HG03520 (cell line): ENCODE data around the gene CNN1.
"Not testable (repeated sequence)": the region's sequence is repeated elsewhere in the genome, so short reads cannot be mapped to it uniquely, and the experiment has no call there.

Experiments used
- ATAC-seq: cut with Tn5 transposase; IDR thresholded peaks from one replicate; pipeline ENCODE4 v1.9.1; 2021; ENCODE audit warnings: mild to moderate bottlenecking, moderate library complexity; ENCODE audit not compliant: unreplicated experiment

The CNN1 gene

DNA sequence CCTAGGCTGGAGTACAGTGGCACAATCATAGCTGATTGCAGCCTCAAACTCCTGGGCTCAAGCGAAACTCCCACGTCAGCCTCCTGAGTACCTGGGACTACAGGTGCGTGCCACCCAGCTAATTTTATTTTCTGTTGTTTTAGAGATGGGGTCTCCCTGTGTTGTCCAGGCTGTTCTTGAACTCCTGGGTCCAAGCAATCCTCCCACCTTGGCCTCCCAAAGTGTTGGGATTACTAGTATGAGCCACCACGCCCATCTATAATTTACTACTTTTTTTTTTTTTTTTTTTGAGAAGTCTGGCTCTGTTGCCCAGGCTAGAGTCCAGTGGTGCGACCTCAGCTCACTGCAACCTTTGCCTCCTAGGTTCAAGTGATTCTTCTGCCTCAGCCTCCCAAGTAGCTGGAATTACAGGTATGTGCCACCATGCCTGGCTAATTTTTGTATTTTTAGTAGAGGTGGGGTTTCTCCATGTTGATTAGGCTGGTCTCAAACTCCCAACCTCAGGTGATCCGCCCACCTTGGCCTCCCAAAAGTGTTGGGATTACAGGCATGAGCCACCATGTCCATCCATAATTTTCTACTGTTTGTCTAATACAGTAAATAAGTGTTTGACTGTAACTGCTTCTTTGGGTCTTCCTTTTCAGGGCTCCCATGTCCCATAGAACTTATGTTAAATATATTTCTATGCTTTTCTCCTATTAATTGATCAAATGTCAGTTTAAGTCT lies 25.6 kb downstream of the CNN1 start:
- ATAC-seq: not testable (repeated sequence)

DNA sequence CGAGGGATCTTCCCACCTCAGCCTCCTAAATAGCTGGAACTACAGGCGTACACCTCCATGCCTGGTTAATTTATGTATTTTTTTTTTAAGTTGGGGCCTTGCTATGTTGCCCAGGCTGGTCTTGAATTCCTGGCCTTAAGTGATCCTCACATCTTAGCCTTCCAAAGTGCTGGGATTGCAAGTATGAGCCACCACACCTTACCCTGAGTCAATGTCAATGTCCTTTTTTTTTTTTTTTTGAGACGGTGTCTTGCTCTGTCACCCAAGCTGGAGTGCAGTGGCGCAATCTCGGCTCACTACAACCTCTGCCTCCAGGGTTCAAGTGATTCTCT lies 27.0 kb downstream of the CNN1 start:
- ATAC-seq: not testable (repeated sequence)

DNA sequence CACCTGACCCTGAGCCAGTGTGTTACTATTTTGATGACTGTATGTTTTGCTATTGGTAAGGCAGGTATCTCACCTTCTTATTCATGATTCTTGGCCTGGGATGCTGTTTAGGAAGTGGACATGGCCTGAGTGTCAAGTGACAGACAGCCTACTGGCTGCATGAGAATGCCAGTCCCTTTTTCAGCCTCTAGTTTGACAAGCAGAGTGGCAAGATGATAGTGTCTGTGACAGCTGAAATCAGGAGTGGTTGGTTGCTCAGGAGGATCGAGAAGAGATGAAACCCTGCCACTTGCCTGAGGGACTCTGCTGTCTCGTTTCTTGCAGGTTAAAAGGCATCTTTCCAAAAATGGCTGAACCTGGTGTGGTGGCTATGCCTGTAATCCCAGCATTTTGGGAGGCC lies 27.5 kb downstream of the CNN1 start:
- no peak for ATAC-seq

DNA sequence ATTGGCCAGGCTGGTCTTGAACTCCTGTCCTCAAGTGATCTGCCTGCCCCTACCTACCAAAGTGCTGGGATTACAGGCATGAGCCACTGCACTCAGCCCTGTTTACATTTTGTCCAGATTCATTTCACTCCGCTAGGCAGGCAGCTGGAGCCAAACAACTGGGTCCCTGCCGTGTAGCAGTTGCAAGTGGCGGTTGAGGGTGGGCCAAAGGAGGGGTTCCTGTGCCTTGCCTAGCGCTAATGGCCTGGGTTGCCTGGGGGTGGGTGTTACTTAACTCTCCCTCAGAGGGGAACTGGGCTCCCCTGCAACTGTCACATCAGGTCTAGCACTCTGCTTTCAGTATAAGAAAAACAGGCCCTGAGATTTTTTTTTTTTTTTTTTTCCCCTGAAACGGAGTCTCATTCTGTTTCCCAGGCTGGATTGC lies 31.4 kb downstream of the CNN1 start:
- no peak for ATAC-seq

DNA sequence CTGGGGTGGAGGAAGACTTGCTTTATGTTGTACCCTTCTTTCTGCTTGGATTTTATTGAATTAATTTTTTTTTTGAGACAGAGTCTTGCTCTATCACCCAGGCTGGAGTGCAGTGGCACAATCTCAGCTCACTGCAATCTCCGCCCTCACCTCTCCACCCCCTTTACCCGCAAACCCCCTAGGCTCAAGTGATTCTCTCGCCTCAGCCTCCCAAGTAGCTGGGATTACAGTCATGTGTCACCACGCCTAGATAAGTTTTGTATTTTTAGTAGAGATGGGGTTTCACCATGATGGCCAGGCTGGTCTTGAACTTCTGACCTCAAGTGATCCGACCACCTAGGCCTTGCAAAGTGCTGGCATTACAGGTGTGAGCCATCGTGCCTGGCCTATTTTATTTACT lies 34.7 kb downstream of the CNN1 start:
- ATAC-seq: not testable (repeated sequence)

DNA sequence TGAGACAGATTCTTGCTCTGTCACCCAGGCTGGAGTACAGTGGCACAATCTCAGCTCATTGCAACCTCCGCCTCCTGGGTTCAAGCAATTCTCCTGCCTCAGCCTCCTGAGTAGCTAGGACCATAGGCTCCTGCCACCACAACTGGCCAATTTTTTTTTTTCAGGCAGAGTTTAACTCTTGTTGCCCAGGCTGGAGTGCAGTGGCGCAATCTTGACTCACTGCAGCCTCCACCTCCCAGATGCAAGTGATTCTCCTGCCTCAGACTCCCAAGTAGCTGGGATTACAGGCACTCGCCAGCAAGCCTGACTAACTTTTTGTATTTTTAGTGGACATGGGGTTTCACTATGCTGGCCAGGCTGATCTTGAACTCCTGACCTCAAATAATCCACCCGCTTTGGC lies 35.1 kb downstream of the CNN1 start:
- ATAC-seq: not testable (repeated sequence)

DNA sequence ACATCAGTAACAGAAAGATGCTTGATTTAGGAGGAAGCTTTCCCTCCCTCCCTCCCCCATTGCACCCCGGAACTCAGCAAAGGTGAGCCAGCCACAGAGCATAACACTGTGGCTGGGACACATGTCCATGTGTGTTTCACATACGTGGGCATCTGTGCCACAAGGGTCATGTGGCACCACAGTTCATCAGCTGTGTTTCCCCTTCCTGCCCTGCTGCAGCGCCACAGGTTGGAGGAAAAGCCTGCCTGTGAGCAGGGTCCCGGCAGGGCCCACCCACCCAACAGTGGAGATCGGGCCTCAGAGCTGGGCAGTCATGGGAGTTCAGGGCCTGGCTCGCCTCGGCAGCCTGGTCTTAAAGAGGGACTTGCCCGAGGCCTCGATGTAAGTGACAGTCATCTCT lies 36.0 kb downstream of the CNN1 start:
- ATAC-seq: no peak

DNA sequence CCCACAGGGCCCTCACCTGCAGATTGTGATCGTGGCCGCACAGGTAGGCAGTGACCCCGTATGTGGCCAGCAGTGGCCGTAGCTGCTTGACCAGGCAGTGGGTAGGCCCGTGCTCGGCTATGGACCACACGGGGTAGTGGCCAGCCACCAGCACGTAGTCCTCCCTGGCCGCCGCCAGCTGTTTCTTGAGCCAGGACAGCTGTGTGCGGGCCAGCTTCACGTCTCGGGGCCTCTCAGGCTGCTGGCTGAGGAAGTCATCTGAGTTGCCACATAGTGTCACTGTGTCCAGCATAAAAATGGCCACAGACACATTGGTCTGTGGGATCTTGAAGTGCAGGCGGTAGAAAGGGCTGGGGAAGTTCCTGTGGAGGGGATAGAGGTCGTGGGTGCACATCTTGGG lies 37.6 kb downstream of the CNN1 start:
- ATAC-seq: no peak

DNA sequence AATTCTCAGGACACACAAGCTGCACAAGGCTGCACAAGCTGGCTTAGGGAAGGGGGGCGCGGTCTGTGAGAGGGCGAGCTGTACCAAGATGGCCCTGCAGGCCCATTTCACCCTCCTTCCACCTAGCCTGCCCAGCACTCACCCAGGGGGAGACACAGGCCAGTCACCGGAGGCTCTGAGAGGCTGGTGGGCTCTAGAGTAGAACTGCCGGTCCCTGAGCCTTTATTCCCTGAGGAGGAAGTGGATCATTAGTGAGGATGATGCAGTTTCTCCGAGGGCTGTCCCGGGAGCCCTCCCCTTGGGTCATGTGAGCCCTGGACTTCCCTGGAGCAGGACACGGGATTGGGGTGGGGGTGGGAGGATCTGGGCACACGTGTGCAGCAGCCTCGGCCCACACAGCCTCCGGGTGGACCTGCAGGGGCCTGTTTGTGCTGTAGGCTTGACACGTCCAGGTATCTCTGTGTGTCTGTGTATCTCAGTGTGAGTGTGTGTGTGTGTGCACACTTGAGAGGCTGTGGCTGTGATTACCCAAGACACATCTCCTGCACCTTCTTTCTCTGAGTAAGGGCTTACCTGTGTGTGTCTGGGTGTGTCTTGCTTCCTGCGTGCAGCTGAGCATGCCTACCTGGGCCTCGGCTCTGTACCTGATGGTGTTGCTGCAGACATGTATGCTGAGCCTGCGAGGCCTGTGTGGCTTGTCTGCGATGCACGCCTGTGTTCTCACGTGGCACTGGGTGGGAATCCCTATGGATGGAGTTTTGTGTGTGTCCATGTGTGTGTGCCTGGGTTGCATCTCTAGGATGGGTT lies 39.0 kb downstream of the CNN1 start, which contains the start of gene ACP5:
ACP5 (minus strand) TSS at position 195 of the 807 bp plus-strand sequence. CDS start 328 bp downstream, outside the sequence.
- no peak for ATAC-seq

DNA sequence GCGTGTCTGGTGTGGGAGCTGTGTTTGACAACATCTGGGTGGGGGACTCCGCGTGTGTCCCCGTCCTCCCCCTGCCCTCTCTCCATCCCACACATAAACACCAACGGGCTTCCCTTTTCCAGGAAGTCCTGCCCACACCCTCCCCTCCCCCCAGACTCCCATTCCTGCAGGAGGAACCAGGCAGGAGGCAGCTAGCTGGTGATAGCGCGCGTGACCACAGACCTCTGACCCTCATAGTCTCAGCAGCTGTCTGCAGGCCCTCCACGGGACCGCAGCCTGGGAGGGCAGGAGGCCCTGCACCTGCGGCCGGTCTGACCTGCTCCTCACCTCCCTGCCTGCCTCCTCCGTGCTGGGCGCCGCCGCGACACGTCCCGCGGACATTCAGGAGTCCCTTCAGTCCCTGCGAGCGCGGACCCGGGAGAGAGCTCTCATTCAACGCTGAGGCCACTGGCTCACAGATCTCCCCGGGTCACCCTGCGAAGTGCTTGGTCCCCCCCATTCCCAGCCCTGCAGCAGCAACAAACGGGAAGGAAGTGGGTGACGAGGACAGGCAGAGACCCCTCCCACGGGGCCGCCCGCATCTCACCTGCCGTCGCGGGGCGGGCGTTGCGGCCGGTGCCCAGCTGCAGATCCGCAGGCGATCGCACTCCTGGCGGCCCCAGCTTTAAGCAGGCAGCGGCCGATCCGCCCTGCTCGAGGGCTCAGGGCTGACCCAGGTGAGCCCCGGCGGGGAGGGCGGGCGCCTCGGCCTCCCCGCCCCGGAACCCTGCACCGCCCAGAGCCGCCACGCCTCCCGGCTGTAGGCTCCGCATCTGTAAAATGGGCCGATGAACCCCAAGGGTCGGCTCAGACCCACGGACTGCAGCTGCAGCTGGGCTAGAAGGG lies 39.8 kb downstream of the CNN1 start:
- no peak for ATAC-seq

DNA sequence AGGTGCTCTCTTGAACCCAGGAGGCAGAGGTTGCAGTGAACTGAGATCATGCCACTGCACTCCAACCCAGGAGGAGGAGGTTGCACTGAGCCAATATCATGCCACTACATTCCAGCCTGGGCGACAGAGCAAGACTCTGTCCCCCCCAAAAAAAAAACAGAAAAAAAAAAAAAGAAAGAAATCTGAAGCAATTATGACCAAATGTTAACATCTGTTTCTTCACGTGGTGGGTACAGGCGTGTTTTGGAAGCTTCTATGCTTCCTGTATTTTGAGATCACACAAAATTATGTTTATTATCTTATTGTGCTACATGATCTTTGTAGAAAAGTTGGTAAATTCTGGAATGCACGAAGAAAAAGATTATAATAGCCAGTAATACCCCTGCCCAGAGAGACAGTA lies 41.5 kb downstream of the CNN1 start:
- ATAC-seq: no peak

DNA sequence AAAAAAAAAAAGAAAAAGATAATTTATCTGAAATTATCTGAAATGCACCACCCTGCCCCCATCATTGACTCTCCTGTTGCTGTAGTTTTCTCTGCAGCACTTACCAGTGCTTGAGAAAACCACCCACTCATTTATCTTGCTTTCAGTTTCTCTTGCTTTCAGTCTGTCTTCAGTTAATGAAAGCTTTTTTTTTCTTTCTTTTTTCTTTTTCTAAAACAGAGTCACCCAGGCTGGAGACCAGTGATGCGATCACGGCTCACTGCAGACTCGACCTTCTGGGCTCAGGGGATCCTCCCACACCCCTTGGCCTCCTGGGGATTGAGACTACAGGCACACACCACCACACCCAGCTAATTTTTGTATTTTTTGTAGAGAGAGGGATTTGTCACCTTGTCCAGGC lies 43.1 kb downstream of the CNN1 start:
- ATAC-seq: peak; percentile 65

DNA sequence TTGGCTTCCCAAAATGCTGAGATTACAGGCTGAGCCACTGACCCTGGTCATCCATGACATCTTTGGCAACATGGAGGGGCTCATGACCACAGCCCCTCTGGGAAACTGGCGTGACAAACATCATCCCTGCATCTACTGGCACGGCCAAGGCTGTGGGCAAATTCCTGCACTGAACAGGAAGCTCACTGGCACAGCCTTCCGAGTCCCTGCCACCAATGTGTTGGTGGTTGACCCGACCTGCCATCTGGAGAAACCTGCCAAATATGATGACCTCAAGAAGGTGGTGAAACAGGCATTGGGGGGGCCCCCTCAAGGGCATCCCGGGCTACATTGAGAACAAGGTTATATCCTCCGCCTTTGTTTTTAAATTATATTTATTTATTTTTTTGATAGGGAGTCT lies 47.7 kb downstream of the CNN1 start:
- ATAC-seq: no peak

DNA sequence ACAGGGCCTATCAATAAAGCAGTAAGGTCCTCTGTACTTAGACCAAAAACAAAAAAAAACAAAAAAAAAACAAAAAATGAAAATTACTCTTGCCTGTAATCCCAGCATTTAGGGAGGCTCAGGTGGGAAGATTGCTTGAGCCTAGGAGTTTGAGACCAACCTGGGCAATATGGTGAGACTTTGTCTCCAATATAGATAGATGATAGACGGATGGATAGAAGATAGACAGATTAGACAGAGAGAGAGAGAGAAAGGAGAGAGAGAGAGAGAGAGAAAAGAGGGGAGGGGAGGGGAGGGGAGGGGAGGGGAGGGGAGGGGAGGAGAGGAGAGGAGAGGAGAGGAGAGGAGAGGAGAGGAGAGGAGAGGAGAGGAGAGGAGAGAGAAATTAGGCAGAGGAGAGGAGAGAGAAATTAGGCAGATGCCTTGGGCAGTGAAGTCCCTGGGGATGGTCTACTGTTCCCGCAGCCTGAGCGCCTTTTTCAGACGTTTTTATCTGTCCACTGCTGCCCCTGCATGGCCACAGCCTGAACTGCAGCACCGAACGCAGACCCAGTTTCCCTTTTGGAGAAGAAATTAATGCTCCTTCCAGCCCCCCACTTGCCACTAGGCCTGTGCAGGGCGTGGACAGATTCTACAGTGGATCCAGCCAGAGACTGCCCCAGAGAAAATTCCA lies 48.8 kb downstream of the CNN1 start:
- no peak for ATAC-seq

DNA sequence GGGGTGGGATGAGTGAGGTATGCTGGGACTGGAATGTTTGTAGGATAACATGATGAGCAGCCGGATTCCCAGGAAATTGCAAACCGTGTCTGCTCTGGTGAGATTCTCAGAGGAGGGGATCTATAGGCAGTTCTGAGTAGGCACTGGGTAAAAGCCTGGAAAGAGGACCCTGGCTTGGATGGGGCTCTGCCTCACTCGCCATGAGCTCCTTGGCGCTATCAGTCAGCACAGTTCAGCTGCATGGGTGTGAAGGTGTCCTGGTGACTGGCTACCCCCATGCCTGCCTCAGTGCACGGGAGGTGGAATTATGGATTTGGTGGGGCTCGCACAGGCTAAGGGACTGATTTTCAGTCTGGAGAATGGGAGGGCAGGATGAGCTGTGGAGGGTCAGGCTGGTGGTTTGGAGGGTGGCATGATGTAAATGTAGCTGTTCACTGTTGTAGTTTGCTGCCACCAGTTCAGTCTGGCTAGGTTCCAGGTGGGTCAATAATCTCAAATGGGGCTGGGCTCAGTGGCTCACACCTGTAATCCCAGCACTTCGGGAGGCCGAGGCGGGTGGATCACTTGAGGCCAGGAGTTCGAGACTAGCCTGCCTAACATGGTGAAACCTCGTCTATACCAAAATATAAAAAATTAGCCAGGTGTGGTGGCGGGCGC lies 49.5 kb downstream of the CNN1 start:
- ATAC-seq: no peak

DNA sequence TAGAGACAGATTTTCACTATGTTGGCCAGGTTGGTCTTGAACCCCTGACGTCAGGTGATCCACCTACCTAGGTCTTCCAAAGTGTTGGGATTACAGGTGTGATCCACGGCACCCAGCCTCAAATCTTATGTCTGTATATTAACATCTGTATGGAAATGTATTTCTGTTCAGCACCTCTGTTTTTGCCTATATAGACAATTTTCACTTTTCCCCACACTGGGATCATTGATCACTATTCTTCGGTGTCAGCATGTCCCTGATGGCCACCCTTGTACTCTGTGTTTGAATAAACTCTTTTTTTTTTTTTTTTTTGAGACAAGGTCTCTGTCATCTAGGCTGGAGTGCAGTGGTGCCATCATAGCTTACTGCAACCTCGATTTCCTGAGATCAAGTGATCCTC lies 55.4 kb downstream of the CNN1 start:
- no peak for ATAC-seq

DNA sequence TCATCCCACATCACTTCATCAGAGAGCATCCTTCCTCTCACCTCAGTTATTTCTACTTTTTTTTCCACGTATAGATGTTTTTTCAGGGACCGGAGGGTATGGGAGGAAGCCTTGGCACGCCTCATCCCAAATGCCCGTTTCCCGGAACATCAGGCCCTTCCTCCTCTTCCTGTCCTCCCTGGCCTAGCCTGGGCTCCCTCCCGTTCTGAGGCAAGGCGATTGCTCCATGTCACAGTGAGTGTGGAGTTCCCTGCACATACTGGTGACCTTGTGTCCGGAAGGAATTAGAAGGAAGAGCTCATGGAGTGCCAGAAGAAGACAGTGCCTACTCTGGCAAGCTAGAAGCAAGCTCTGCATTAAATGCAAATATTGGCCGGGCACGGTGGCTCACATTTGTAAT lies 57.5 kb downstream of the CNN1 start:
- ATAC-seq: no peak

DNA sequence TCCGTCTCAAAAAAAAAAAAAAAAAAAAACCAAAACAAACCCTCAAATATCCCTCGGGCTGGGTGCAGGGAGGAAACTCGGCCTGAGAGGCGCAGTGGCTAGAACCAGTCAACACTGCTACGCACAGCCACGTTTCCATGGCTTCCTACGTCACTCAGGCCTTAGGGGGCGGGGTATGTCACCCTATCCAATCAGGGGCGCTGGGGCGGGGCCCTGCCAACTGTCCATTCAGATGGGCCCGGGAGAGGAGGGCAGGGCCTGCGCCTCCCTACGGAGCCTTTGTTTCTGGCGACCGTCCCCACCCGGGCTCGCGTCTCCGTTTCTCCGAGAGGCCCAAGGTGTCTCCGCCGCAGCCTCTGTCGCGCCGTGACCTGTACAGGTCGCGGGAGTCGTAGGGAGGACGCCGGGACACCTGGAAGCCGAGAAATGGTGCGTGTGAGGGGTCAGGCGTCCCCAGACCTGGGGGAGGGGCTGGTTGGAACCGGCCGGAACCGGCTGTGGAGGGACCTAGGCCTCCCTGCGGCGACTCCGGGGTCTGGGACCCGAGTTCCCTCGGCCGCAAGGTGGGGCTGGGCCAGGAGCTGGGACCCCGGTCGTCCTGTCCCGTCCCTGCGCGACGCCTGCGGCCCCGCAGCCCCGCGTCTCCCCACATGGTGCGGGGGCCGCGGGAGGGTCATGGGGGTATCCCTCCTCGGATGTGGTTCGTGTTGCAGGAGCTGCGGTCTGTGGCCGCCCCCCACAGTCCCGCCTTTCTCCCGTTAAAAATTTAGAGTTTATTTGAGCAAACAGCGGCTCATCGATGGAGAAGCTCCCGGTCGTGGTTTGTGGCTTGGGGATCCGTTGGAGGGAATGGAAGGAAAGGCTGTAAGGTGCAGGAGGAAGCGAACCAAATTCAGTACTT lies 58.8 kb downstream of the CNN1 start, which contains the start of gene ZNF627:
ZNF627 (plus strand) TSS at position 282 of the 901 bp plus-strand sequence; CDS start at position 427, 145 bp downstream.
- ATAC-seq: peak; percentile 95

DNA sequence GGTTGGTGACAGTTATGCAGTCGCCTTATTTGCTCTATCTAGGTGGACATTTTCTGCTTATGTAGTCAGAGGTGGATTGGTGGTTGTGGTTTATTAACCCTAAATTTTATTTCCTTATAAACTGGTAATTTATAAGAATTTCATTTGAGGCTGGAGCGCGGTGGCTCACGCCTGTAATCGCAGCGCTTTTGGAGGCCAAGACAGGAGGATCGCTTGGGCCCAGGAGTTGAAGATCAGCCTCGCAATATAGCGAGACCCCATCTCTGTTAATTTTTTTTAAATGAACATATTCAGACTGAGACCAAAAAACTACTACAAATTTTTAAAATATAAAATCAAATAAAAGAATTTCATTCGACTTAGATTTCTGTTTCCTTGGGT lies 59.4 kb downstream of the CNN1 start:
- no peak for ATAC-seq
